Activated T-cell treated with anti-CD3 and anti-CD28 coated beads, Interleukin-2, amount 50 U/mL, for 48 hours (primary cell): ENCODE results near the gene DMAP1.
"Not testable (repeated sequence)": the region's sequence is repeated elsewhere in the genome, so short reads cannot be mapped to it uniquely, and the experiment has no call there.

Experiments used
- DNase-seq, 2 experiments: peaks; one replicate each; pipeline ENCODE4 v3.0.0-alpha.2; 2020

The DMAP1 gene

DNA sequence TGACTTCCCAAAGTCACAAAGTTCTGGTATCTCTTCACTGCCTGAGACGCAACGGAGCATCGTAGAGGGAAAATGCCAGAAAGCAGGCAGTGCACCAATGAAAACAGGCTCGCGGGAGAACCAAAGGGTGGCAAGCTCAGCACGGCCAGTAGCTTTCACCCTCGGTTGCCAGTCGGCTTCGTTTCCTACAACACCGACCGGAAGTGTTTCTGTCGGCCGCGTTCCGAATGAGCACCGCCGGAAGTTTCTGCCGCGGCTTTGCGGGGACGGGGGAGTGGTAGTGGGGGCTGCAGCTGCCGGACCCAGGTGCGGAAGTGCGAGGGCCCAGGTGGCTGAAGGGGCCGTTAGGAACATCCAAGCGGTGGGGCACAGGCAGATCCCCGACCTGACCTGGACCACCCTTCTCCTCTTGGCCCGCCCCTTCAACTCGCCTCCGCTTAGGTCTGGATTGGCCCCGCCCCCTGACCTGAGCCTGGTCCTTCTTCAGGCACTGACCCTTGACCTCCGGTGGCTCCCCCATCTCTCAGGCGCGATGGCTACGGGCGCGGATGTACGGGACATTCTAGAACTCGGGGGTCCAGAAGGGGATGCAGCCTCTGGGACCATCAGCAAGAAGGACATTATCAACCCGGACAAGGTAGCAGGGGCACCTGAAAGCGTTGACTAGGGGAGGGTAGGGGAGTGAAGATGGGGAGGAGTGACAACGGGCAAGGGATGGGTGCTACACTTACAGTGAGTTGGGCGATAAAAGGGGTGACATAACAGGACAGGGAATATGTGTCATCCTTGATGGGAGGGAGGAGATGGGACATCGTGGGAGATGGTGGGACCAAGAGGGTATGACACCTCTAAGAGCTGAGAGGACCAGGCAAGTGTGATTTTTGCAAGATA is at the start of gene DMAP1:
TSS of gene DMAP1 (plus strand) at position 250 of the 891 bp plus-strand sequence. CDS start at position 533, 283 bp downstream.
- peak; percentile 93 to 94 for DNase-seq

DNA sequence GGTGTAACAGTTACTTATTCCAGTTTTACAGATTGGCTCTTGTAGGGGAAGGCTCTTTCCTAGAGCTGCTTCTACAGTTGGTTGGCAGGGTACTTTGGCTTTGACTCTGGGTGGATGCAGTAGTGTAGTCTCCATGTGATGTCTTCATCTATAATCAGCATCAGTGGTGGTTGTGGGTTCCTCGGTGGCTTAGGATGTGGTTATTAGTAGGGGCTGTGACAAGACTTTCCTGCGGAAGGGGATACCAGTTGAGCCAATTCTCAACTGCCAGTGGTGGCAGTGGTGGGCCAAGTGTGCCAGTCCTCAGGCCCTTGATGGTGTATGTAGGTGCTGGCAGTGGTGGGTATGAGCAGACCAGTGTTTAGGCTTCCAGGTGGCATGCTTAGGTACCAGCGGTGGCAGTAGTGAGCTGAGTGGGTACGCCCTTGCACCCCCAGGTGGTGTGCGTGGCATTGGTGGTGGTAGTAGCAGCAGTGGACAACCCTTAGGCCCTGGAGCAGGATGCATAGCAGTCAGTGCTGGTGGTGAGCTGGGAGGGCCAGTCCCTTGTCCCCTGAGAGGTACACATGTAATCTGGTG is 44.7 kb upstream of the DMAP1 start:
- no peak for DNase-seq

DNA sequence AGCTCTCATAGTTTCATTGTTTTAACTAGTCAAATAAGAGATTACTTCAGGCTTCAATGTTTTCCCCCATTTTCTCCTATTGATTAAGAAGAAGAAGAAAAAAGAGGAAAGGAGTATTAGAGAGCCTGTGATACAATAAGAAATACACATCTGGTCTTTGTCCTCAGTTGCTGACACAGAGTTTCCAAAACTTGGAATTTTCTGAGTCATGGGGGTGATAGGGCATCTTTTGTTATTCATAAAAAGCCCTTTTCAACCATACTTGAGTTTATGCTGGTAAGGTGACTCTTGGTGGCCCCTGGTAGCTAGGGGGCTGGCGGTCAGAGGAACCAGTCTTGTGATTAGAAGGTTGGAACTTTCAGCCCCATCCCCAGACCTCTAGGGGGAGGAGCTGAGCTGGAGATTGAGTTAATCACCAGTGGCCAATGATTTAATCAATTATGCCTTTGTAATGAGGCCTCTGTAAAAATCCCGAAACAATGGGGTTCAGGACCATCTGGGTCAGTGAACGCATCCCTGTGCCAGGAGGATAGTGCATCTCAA is 42.9 kb upstream of the DMAP1 start:
- DNase-seq: no peak

- DNase-seq: no peak
These were observed 38.6 kb upstream of the DMAP1 start for GRCh38 chr1:44174630-44175029.

- DNase-seq: no peak
These were observed 12.9 kb upstream of the DMAP1 start for GRCh38 chr1:44200336-44200735.

GRCh38 chr1:44206545-44206944 is 6.7 kb upstream of the DMAP1 start:
- not testable (repeated sequence) for DNase-seq

DNA sequence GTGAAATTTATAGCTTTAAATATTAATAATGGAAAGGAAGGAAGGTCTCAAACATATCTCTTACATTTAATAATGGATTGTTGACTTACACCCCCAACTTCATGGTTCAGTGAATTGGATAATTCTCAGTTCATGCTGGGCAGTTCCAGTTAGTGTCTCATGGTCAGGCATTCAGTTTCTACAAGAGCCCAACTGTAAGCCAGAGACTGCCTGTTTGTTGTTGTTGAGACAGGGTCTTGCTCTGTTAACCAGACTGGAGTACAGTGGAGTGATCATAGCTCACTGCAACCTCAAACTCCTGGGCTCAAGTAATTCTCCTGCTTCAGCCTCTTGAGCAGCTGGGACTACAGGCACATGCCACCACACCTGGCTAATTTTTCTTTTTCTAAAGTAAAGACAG is 5.0 kb upstream of the DMAP1 start:
- DNase-seq: no peak

- DNase-seq: no peak
These were observed 2.7 kb upstream of the DMAP1 start for GRCh38 chr1:44210595-44210994.

GRCh38 chr1:44212355-44213221 is 683 bp upstream of the DMAP1 start:
- peak; percentile 52 to 55 for DNase-seq

DNA sequence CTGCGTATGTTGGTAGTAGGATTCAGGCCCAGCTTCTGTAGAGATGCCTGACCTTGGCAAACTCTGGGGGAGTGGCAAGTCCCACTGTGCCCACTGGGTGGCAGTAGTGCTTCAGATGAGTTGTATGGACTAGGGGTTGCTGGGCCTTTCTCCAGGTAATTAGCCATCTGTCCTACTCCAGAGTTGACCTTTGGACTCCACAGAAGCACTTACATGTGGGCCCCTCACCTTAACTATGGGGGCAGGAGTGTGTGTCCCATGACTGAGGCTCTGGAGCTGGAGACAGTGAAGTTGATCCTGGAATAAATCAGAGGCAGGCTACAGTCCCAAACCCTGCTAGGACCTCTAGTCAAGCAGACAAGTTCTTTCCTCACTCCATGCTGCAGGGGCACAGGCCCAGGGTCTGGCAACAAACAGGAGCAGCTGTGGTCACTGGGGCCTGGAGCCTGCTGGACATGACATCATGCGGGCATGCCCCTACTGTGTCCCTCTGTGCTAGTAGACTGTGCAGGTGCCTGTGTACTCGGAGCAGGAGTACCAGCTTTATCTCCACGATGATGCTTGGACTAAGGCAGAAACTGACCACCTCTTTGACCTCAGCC is 4.6 kb downstream of the DMAP1 start:
- DNase-seq: peak; percentile 88 to 91

DNA sequence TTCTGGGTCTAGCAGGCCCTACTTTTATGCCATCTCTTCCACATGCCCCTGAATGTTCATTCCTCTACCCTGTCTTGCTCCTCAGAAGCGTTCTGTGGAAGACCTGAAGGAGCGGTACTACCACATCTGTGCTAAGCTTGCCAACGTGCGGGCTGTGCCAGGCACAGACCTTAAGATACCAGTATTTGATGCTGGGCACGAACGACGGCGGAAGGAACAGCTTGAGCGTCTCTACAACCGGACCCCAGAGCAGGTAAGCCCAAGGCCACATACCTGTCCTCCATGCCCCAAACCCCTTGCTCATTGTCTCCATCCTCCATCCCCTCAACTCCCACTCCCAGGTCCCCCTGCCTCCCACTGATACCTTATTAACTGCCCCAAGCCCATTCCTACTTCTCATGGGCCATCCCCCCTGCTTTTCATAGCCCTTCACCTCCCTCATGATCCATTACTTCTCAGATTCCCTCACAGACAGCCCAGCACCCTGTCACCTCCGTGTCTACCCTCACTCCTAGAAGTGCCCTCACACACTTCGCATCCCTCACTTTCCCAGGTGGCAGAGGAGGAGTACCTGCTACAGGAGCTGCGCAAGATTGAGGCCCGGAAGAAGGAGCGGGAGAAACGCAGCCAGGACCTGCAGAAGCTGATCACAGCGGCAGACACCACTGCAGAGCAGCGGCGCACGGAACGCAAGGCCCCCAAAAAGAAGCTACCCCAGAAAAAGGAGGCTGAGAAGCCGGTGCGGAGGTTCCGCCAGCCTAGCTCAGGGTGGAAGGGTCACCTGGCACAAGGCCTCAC is 5.4 kb downstream of the DMAP1 start:
- no peak for DNase-seq

DNA sequence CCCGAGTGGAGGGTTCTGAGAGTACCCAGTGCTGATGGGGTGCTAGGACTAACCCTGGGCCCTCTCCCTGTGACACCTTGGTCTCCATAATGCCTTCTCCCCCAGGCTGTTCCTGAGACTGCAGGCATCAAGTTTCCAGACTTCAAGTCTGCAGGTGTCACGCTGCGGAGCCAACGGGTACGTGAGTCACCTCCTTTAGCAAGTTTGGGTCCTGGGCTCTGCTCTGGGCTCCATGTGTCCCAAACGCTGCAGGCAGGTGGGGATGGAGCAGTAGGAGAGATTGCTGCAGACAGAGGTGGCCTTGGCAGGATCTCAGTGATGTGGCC is 6.0 kb downstream of the DMAP1 start:
- no peak for DNase-seq

DNA sequence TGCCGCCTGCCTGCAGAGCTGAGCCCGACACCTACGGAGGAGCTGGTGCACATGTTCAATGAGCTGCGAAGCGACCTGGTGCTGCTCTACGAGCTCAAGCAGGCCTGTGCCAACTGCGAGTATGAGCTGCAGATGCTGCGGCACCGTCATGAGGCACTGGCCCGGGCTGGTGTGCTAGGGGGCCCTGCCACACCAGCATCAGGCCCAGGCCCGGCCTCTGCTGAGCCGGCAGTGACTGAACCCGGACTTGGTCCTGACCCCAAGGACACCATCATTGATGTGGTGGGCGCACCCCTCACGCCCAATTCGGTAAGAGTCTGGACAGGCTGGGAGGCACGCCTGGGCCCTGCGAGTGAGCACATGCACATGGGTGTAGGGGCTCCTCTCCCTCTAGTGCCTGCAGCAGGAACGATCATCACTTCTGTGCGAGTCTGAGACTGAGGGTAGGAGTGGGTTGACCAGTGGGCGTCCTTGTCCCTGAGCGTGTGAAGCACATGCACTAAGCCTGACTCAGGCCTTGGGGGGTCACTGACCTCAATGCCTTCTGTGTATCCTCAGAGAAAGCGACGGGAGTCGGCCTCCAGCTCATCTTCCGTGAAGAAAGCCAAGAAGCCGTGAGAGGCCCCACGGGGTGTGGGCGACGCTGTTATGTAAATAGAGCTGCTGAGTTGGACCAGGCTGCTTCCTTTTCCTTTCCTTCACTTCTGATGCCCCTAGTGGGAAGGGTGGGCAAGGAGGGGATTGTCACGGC is 6.9 kb downstream of the DMAP1 start:
- no peak for DNase-seq

DNA sequence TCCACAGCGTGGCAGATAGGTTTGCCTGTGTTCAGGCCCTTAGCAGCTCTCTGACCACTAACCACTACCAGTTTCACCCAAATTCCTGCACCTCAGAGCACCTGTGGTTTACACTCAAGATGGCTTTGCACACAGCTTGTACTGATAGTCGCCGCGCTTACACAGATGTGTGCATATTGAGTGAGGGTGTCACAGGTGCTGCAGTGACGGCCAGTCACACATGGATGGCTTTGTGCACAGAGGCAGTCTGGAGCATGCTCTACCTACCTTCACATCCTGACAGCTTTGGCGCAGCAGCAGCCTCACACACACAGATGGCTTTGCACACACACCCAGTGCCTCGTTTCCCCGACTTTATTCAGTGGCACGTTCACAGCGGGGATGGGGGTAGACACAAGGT is 7.5 kb downstream of the DMAP1 start:
- DNase-seq: no peak

DNA sequence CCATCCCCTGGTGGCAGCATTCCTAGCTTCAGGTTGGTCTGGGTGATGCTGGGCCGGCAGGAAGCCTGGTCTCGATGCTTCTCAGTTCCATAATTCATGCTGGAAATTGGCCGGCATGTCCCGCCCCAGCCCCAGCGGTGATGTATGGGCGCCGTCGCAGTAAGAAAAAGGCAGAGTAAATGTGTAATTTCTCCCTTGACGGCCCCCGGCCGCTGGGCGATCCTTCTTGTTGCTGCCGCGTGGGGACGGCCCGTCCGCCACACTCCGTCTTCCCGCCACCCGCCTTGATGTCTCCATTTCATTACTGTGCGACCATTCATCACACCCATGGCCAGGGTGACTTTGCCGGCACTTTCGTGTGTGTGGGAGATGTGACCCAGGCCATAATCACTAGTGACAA is 8.5 kb downstream of the DMAP1 start:
- no peak for DNase-seq

- DNase-seq: no peak
These were observed 9.3 kb downstream of the DMAP1 start for GRCh38 chr1:44222397-44223186.

DNA sequence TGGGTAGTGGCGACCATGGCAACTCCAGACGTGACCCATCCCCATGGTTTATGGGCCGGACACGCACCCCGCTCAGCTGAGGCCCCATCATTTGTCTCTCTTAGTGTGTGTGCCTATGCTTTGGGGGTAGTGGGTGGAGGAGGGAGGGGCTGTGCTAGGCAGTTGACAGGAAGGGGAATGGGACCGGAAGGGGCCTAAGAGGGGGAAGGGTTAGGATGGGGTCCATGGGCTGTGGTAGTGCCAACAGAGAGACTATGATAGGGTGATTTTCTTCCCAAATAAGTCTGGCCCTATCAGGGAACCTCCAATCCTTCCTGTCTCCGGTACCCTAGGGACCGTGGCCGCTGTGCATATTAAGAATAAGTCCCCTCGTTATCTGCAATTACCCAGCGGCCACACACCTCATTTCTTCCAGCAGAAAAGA is 9.9 kb downstream of the DMAP1 start:
- no peak for DNase-seq

DNA sequence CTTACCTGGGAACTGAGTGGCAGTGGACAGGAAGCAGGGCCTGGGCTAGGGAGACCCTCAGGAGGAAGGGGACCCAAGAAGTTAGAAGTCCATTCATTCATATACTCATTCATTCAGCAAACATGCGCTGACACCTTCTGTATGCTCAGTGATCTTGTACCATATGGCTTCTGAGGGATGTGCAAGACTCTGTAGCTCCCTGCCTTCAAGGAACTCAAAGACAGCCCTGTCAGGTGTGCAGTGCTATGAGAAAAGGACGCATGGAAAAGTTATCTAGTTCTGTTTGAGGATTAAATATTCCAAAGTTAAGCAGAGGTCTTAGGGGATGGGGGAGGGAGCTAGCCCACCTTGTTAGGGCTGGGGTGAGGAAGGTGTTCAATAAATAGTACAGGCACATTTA is 12.5 kb downstream of the DMAP1 start:
- no peak for DNase-seq

- no peak for DNase-seq
These were observed 13.9 kb downstream of the DMAP1 start for GRCh38 chr1:44227211-44227610.

- no peak for DNase-seq
These were observed 14.9 kb downstream of the DMAP1 start for GRCh38 chr1:44228218-44228617.
